Smooth muscle cell (in vitro differentiated cells): ENCODE results near the gene TMEM147. TPM values are rescaled to one million over a fixed set of nuclear protein-coding genes. Genes with fewer than 3 reads are reported as not detected.

Experiments used
- DNase-seq: peaks from one replicate; lab custom pipeline; 2025; ENCODE audit not compliant: unreplicated experiment; lab: John Stamatoyannopoulos, UW
- H2AFZ ChIP-seq: fragments of 200-600 bp; sonication (generic); 2 replicates; pipeline ENCODE4 v1.6.0; 2016; ENCODE audit warnings: antibody characterized with exemption, low read depth, mild to moderate bottlenecking
- H3F3A ChIP-seq: fragments of 200-600 bp; sonication (generic); 2 replicates; pipeline ENCODE4 v1.6.0; 2017; ENCODE audit warnings: antibody characterized with exemption, low read depth
- H3K27ac ChIP-seq: fragments of 200-600 bp; sonication (generic); 2 replicates; pipeline ENCODE4 v1.5.1; 2016; ENCODE audit warnings: low read depth, mild to moderate bottlenecking
- H3K27me3 ChIP-seq: fragments of 200-600 bp; sonication (generic); 2 replicates; pipeline ENCODE4 v1.6.1; 2016; ENCODE audit warnings: low read depth, mild to moderate bottlenecking
- H3K36me3 ChIP-seq: fragments of 200-600 bp; sonication (generic); 2 replicates; pipeline ENCODE4 v1.5.1; 2016; ENCODE audit warnings: low read depth
- H3K4me1 ChIP-seq: fragments of 200-600 bp; sonication (generic); 2 replicates; pipeline ENCODE4 v1.5.1; 2016; ENCODE audit warnings: low read depth
- H3K4me2 ChIP-seq: fragments of 200-600 bp; sonication (generic); 2 replicates; pipeline ENCODE4 v1.6.0; 2016; ENCODE audit warnings: mild to moderate bottlenecking
- H3K4me3 ChIP-seq: fragments of 200-600 bp; sonication (generic); 2 replicates; pipeline ENCODE4 v1.5.1; 2016; ENCODE audit warnings: mild to moderate bottlenecking
- H3K79me2 ChIP-seq: fragments of 200-600 bp; sonication (generic); 2 replicates; pipeline ENCODE4 v1.6.0; 2016; ENCODE audit warnings: low read depth, mild to moderate bottlenecking
- H3K9ac ChIP-seq: fragments of 200-600 bp; sonication (generic); 2 replicates; pipeline ENCODE4 v1.6.0; 2016; ENCODE audit warnings: low read depth
- H3K9me3 ChIP-seq: fragments of 200-600 bp; sonication (generic); replicated peaks from 2 replicates; pipeline ENCODE4 v1.5.1; 2016; ENCODE audit warnings: low read depth
- H4K20me1 ChIP-seq: fragments of 200-600 bp; sonication (generic); 2 replicates; pipeline ENCODE4 v1.6.0; 2016; ENCODE audit warnings: low read depth
- CTCF ChIP-seq: fragments of 200-600 bp; sonication (generic); IDR thresholded peaks from 2 replicates; pipeline ENCODE4 v1.5.1; 2017; ENCODE audit warnings: borderline replicate concordance, mild to moderate bottlenecking, antibody characterized with exemption; ENCODE audit not compliant: insufficient read depth, poor library complexity, severe bottlenecking
- WGBS: methylation state at CpG from one replicate; pipeline ENCODE4 v1.1.7; 2016; ENCODE audit warnings: low lambda C conversion rate; 5-methylcytosine and 5-hydroxymethylcytosine counted together
- polyA plus RNA-seq: library from polyadenylated mRNA; unstranded; fragments of >200 nt; fragmentation: Nextera tagmentation; extraction: Ambion mirVana; gene quantifications from 2 replicates; pipeline ENCODE4 v1.2.1, GENCODE V29; 2016
- total RNA-seq: library from RNA; depleted of rRNA; stranded (reverse); fragments of >200 nt; gene quantifications from 2 replicates; pipeline ENCODE4 v1.2.3, GENCODE V29; 2014

The TMEM147 gene
- total and polyA plus RNA-seq, 2 experiments from 2014 or later: 168 to 291 TPM

GRCh38 chr19:35525873-35526272, 19.6 kb upstream of the TMEM147 start:
- Histone ChIP-seq H3K36me3 (no peaks in the 10 kb centered on the region), H3K9me3 (no peaks in the 10 kb centered on the region), H3K27me3 (peaks cover 6% of the 10 kb centered on the region), H3K4me2 (no peak overlapping the region), H4K20me1 (no peaks in the 10 kb centered on the region), H3F3A (no peaks in the 10 kb centered on the region), H3K79me2 (no peaks in the 10 kb centered on the region), H3K4me1 (no peaks in the 10 kb centered on the region), H3K4me3 (no peak overlapping the region), H3K9ac (no peak overlapping the region), H2AFZ (no peak overlapping the region), H3K27ac (no peak overlapping the region)
- no peak for TF ChIP-seq CTCF
- DNase-seq: no peak
- 92% methylated on average over 4 of the region's 4 CpGs for WGBS

GRCh38 chr19:35528218-35529038, 17.0 kb upstream of the TMEM147 start, which contains the start of gene SBSN:
TSS of gene SBSN (minus strand) at chr19:35528311. CDS start at chr19:35528281, 30 bp downstream.
- H4K20me1 ChIP-seq: no peaks in the 10 kb centered on the region
- WGBS: 80% methylated on average over 11 of the region's 11 CpGs
- H3F3A ChIP-seq: no peaks in the 10 kb centered on the region
- peaks cover 6% of the 10 kb centered on the region for H3K27me3 ChIP-seq
- no peak for TF ChIP-seq CTCF
- no peak within 1 kb of the TSS for H3K4me2 ChIP-seq
- no peaks in the 10 kb centered on the region for H3K36me3 ChIP-seq
- H3K4me1 ChIP-seq: peaks cover 4% of the 10 kb centered on the region
- no peak within 1 kb of the TSS for H3K27ac ChIP-seq
- no peaks in the 10 kb centered on the region for H3K79me2 ChIP-seq
- no peak within 1 kb of the TSS for H3K9ac ChIP-seq
- H2AFZ ChIP-seq: no peak within 1 kb of the TSS
- H3K4me3 ChIP-seq: no peak within 1 kb of the TSS
- no peaks in the 10 kb centered on the region for H3K9me3 ChIP-seq
- no peak for DNase-seq

GRCh38 chr19:35529241-35530218, 15.9 kb upstream of the TMEM147 start:
- Histone ChIP-seq H2AFZ (no peak overlapping the region), H3K27me3 (peaks cover 6% of the 10 kb centered on the region), H3K27ac (no peak overlapping the region), H4K20me1 (no peaks in the 10 kb centered on the region), H3K4me1 (peaks cover 4% of the 10 kb centered on the region), H3K9ac (no peak overlapping the region), H3K9me3 (no peaks in the 10 kb centered on the region), H3K79me2 (no peaks in the 10 kb centered on the region), H3K36me3 (no peaks in the 10 kb centered on the region), H3K4me3 (no peak overlapping the region), H3F3A (no peaks in the 10 kb centered on the region), H3K4me2 (no peak overlapping the region)
- 84% methylated on average over 18 of the region's 19 CpGs for WGBS
- DNase-seq: no peak
- no peak for TF ChIP-seq CTCF
